IMR-90 (cell line): ENCODE data around the gene ZNF768. TPM values are rescaled to one million over a fixed set of nuclear protein-coding genes. Genes with fewer than 3 reads are reported as not detected.

Experiments
- ATAC-seq: fragments of 200-7000 bp; cut with Tn5 transposase; 2 replicates; pipeline ENCODE4 v1.9.1; 2020; ENCODE audit warnings: low read depth, mild to moderate bottlenecking, moderate library complexity
- BruUV-seq: library from RNA; stranded (reverse); fragments of 400-500 nt; replicated peaks from 2 replicates; lab custom pipeline; 2021; lab: Mats Ljungman, UMichigan
- CTCF ChIA-PET: fragments of 300-600 bp; formaldehyde crosslinking; extraction: SDS; loops from one replicate; lab custom pipeline; 2021; ENCODE audit warnings: antibody characterized with exemption; lab: Yijun Ruan, JAX
- POLR2A ChIA-PET: fragments of 300-600 bp; sonication (Branson Sonifier 250); formaldehyde crosslinking; loops from one replicate; lab custom pipeline; 2022; ENCODE audit warnings: antibody characterized with exemption; ENCODE audit not compliant: unreplicated experiment; lab: Charles Lee
- DNase-seq: peaks from one replicate; pipeline ENCODE4 v3.0.0; 2013
- H2AFZ ChIP-seq: replicated peaks from 2 replicates; pipeline ENCODE3; 2013; ENCODE audit warnings: low read length, mild to moderate bottlenecking; ENCODE audit not compliant: poor library complexity
- H2AK5ac ChIP-seq: 2 replicates; pipeline ENCODE4 v1.6.1; 2013; ENCODE audit warnings: low read depth, low read length, inconsistent platforms
- H2AK9ac ChIP-seq: replicated peaks from 2 replicates; pipeline ENCODE3; 2013; ENCODE audit warnings: mild to moderate bottlenecking, low read depth, low read length, moderate library complexity; ENCODE audit not compliant: poor library complexity
- H2BK120ac ChIP-seq: 2 replicates; pipeline ENCODE4 v1.6.1; 2013; ENCODE audit warnings: low read depth, low read length, inconsistent platforms
- H2BK15ac ChIP-seq: 3 replicates; pipeline ENCODE4 v1.6.1; 2013; ENCODE audit warnings: low read depth, low read length, inconsistent platforms
- H2BK20ac ChIP-seq: 2 replicates; pipeline ENCODE4 v1.6.1; 2013; ENCODE audit warnings: low read depth, mild to moderate bottlenecking, inconsistent platforms, low read length, moderate library complexity
- H2BK5ac ChIP-seq: 2 replicates; pipeline ENCODE4 v1.6.1; 2013; ENCODE audit warnings: mild to moderate bottlenecking, low read depth, low read length, inconsistent platforms; ENCODE audit not compliant: poor library complexity, severe bottlenecking
- H3K14ac ChIP-seq: replicated peaks from 2 replicates; pipeline ENCODE4 v1.6.1; 2013; ENCODE audit warnings: low read depth, low read length, inconsistent platforms
- H3K18ac ChIP-seq: 2 replicates; pipeline ENCODE4 v1.6.1; 2013; ENCODE audit warnings: low read depth, low read length, control low read depth
- H3K23ac ChIP-seq: 2 replicates; pipeline ENCODE4 v1.6.1; 2013; ENCODE audit warnings: low read depth, low read length, inconsistent platforms
- H3K27ac ChIP-seq: 2 replicates; pipeline ENCODE4 v1.5.1; 2013; ENCODE audit warnings: mild to moderate bottlenecking, control low read depth, low read length; ENCODE audit not compliant: insufficient read depth
- H3K27me3 ChIP-seq: 2 replicates; pipeline ENCODE4 v1.6.1; 2013; ENCODE audit warnings: low read length; ENCODE audit not compliant: control insufficient read depth, insufficient read depth
- H3K36me3 ChIP-seq: 2 replicates; pipeline ENCODE4 v1.6.1; 2013; ENCODE audit warnings: low read length, mixed read lengths; ENCODE audit not compliant: control insufficient read depth, insufficient read depth
- H3K4ac ChIP-seq: 2 replicates; pipeline ENCODE4 v1.6.1; 2013; ENCODE audit warnings: low read depth, low read length, inconsistent platforms
- H3K4me1 ChIP-seq: 2 replicates; pipeline ENCODE4 v1.6.1; 2013; ENCODE audit warnings: low read length, mixed read lengths; ENCODE audit not compliant: control insufficient read depth, insufficient read depth
- H3K4me2 ChIP-seq: 2 replicates; pipeline ENCODE4 v1.6.1; 2013; ENCODE audit warnings: low read depth, mild to moderate bottlenecking, control low read depth, low read length, moderate library complexity
- H3K4me3 ChIP-seq: 2 replicates; pipeline ENCODE4 v1.5.1; 2013; ENCODE audit warnings: low read depth, mild to moderate bottlenecking, control low read depth, low read length, moderate library complexity; ENCODE audit not compliant: insufficient read depth
- H3K56ac ChIP-seq: 2 replicates; pipeline ENCODE4 v1.6.1; 2013; ENCODE audit warnings: low read length, inconsistent platforms; ENCODE audit not compliant: insufficient read depth; ENCODE audit errors: extremely low read depth
- H3K79me1 ChIP-seq, 2 experiments: 2 replicates each; pipeline ENCODE4 v1.6.1; 2013; ENCODE audit warnings: low read length in 2 of 2, inconsistent platforms in 1 of 2, low read depth in 1 of 2
- H3K9ac ChIP-seq: 2 replicates; pipeline ENCODE4 v1.6.1; 2013; ENCODE audit warnings: low read depth, low read length, control low read depth
- H3K9me1 ChIP-seq: 2 replicates; pipeline ENCODE4 v1.6.1; 2013; ENCODE audit warnings: low read length, inconsistent platforms; ENCODE audit not compliant: insufficient read depth
- H3K9me3 ChIP-seq: 2 replicates; pipeline ENCODE4 v1.6.1; 2013; ENCODE audit warnings: low read length; ENCODE audit not compliant: control insufficient read depth, insufficient read depth
- H4K20me1 ChIP-seq: 2 replicates; pipeline ENCODE4 v1.6.1; 2013; ENCODE audit warnings: low read length, inconsistent platforms; ENCODE audit not compliant: insufficient read depth
- H4K5ac ChIP-seq: 2 replicates; pipeline ENCODE4 v1.6.1; 2013; ENCODE audit warnings: mild to moderate bottlenecking, low read depth, low read length, control low read depth
- H4K8ac ChIP-seq, 2 experiments: 2 replicates each; pipeline ENCODE4 v1.6.1; 2013; ENCODE audit warnings: low read depth in 2 of 2, low read length in 2 of 2, control low read depth in 1 of 2, inconsistent platforms in 1 of 2
- H4K91ac ChIP-seq: 2 replicates; pipeline ENCODE4 v1.6.1; 2013; ENCODE audit warnings: low read depth, low read length, inconsistent platforms; ENCODE audit not compliant: insufficient read depth
- CHD1 ChIP-seq: IDR thresholded peaks from 2 replicates; pipeline ENCODE4 v1.6.1; 2012; ENCODE audit warnings: low read depth, low read length, improper control_type of control experiment
- FOS ChIP-seq: fragments of 150-350 bp; IDR thresholded peaks from 2 replicates; pipeline ENCODE4 v1.6.1; 2016; ENCODE audit warnings: low read depth, low read length
- RAD21 ChIP-seq: IDR thresholded peaks from 2 replicates; pipeline ENCODE4 v1.6.1; 2012; ENCODE audit warnings: low read length, improper control_type of control experiment
- SMC3 ChIP-seq: fragments of 150-350 bp; IDR thresholded peaks from 2 replicates; pipeline ENCODE4 v1.6.1; 2016; ENCODE audit warnings: low read depth, mild to moderate bottlenecking, antibody characterized with exemption, low read length, moderate library complexity
- dilution Hi-C: fragments of 300-500 bp; cut with HindIII; formaldehyde crosslinking; loops from one replicate; pipeline ENCODE4 v1.14.3; 2018; ENCODE audit warnings: low sequenced_read_pairs; ENCODE audit not compliant: unreplicated experiment
- in situ Hi-C: fragments of 300-500 bp; cut with MboI; formaldehyde crosslinking; loops from 3 replicates; pipeline ENCODE4 v1.14.3; 2019; ENCODE audit warnings: low sequenced_read_pairs, inconsistent platforms, mixed read lengths
- intact Hi-C: fragments of 100-400 bp; cut with micrococcal nuclease; formaldehyde crosslinking; loops from 2 replicates; pipeline ENCODE4 v1.10.0; 2022
- polyA plus RNA-seq, 3 experiments: library from polyadenylated mRNA; depleted of rRNA; stranded (reverse); fragments of >200 nt; gene quantifications; 2 replicates each; pipeline ENCODE4 v1.2.3, GENCODE V29; 2012; ENCODE audit warnings: low replicate concordance in 1 of 3
- total RNA-seq: library from RNA; depleted of rRNA; stranded (reverse); fragments of >200 nt; gene quantifications from 2 replicates; pipeline ENCODE4 v1.2.3, GENCODE V29; 2012

ZNF768 gene
- total and polyA plus RNA-seq, 2 of the 4 experiments (the other 2 are of a cell fraction): 9.3 to 22.1 TPM

DNA sequence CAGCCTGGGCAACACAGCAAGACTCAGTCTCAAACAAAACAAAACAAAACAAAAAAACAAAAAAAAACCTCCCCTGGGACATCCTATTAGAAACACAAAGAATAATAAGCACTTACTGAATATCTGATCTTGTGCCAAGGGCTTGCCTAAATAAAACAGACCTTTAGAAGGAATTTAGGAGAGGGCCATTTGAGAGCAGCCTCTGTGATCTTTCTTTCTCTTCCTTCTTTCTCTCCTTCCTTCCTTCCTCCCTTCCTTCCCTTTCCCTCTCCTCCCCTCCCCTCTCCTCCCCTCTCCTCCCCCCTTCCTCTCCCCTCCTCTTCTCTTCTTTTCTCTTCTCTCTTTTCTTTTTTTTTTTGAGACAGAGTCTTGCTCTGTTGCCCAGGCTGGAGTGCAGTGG, 41.5 kb downstream of the ZNF768 start:
- Histone ChIP-seq H4K91ac (no peak overlapping the region), H3K4ac (no peak overlapping the region), H2AK5ac (no peak overlapping the region), H2AFZ (no peak overlapping the region), H3K4me3 (no peak overlapping the region), H3K36me3 (no peaks in the 10 kb centered on the region), H2BK20ac (no peak overlapping the region), H2BK120ac (no peak overlapping the region), H3K56ac (no peak overlapping the region), H3K27ac (no peak overlapping the region), H3K9me1 (0 out of 2 replicates have a peak, but pooled peaks cover 2% of the 10 kb centered on the region), H3K14ac (no peak overlapping the region), H2AK9ac (no peak overlapping the region), H3K79me1 (no peaks in the 10 kb centered on the region), H2BK5ac (no peak overlapping the region), H3K18ac (no peak overlapping the region), H2BK15ac (no peak overlapping the region), H3K9ac (no peak overlapping the region), H3K4me1 (0 out of 2 replicates have a peak, but pooled peaks cover 2% of the 10 kb centered on the region), H3K23ac (no peak overlapping the region), H3K4me2 (no peak overlapping the region), H4K20me1 (no peaks in the 10 kb centered on the region), H3K9me3 (no peaks in the 10 kb centered on the region), H3K27me3 (peaks cover 27% of the 10 kb centered on the region), H4K8ac (no peak overlapping the region), H4K5ac (no peak overlapping the region)
- TF ChIP-seq RAD21 (no peak), CHD1 (no peak), FOS (no peak), SMC3 (no peak)
- dilution Hi-C loops: no loop called here
- no TSS peak for BruUV-seq
- no peak for DNase-seq
- in situ Hi-C loops: no loop called here
- intact Hi-C loops: no loop called here
- ChIA-PET POLR2A (no interaction called here), CTCF (no interaction called here)
- no peak for ATAC-seq
